Large intestine (tissue), 3 donors: Measurements from ENCODE around the gene DDI2. TPM values are rescaled to one million over a fixed set of nuclear protein-coding genes. Genes with fewer than 3 reads are reported as not detected.

Source experiments
- DNase-seq, 2 donors: peaks; one replicate each; pipeline versions ENCODE4 v3.0.0 to v3.0.0-alpha.2; 2013
- H3K27ac ChIP-seq: one replicate; pipeline ENCODE4 v1.5.1; 2013; ENCODE audit warnings: low read length
- H3K27me3 ChIP-seq: 2 replicates; pipeline ENCODE4 v1.6.1; 2013; ENCODE audit warnings: low read length; ENCODE audit not compliant: control insufficient read depth, insufficient read depth
- H3K36me3 ChIP-seq: 2 replicates; pipeline ENCODE4 v1.6.1; 2013; ENCODE audit warnings: low read length; ENCODE audit not compliant: control insufficient read depth, insufficient read depth
- H3K4me1 ChIP-seq: one replicate; pipeline ENCODE4 v1.6.1; 2013; ENCODE audit warnings: low read length; ENCODE audit not compliant: control insufficient read depth, insufficient read depth
- H3K4me3 ChIP-seq: one replicate; pipeline ENCODE4 v1.5.1; 2013; ENCODE audit warnings: low read length
- H3K9me3 ChIP-seq: one replicate; pipeline ENCODE4 v1.6.1; 2013; ENCODE audit warnings: mild to moderate bottlenecking, low read depth, low read length, moderate library complexity; ENCODE audit not compliant: control insufficient read depth
- WGBS: methylation state at CpG from one replicate; pipeline ENCODE4 v1.1.5; 2013; ENCODE audit warnings: low lambda C conversion rate; ENCODE audit not compliant: insufficient coverage; 5-methylcytosine and 5-hydroxymethylcytosine counted together
- polyA plus RNA-seq: library from polyadenylated mRNA; unstranded; fragments of 120-200 nt; gene quantifications from one replicate; pipeline ENCODE4 v1.2.1, GENCODE V29; 2013

The DDI2 gene
- polyA plus RNA-seq, 1 donor: 28.5 TPM

- Histone ChIP-seq H3K4me3 (peak overlapping the region; percentile 3), H3K36me3 (peaks cover 5% of the 10 kb centered on the region), H3K4me1 (peaks cover 14% of the 10 kb centered on the region)
Observed at GRCh38 chr1:15702722-15703550, 85.7 kb downstream of the DDI2 start.

GRCh38 chr1:15703562-15703961 lies 86.3 kb downstream of the DDI2 start:
- no peaks in the 10 kb centered on the region for H3K9me3 ChIP-seq
- DNase-seq: peak; percentile 73 to 84
- peaks cover 14% of the 10 kb centered on the region for H3K4me1 ChIP-seq
- H3K27ac ChIP-seq: peak overlapping the region; percentile 85
- WGBS: no CpG with 5 or more reads among the region's 9 CpGs
- H3K27me3 ChIP-seq: no peaks in the 10 kb centered on the region
- peaks cover 5% of the 10 kb centered on the region for H3K36me3 ChIP-seq
- H3K4me3 ChIP-seq: peak overlapping the region; percentile 3

More at GRCh38 chr1:15702722-15703550, 85.7 kb downstream of the DDI2 start:
- no CpG with 5 or more reads among the region's 19 CpGs for WGBS
- H3K27me3 ChIP-seq: no peaks in the 10 kb centered on the region
- DNase-seq: no peak
- no peaks in the 10 kb centered on the region for H3K9me3 ChIP-seq
- H3K27ac ChIP-seq: peak overlapping the region; percentile 85

GRCh38 chr1:15704526-15705183 lies 87.4 kb downstream of the DDI2 start:
- Histone ChIP-seq H3K4me3 (no peak overlapping the region), H3K36me3 (peaks cover 5% of the 10 kb centered on the region), H3K9me3 (no peaks in the 10 kb centered on the region), H3K27ac (no peak overlapping the region), H3K4me1 (peaks cover 14% of the 10 kb centered on the region), H3K27me3 (no peaks in the 10 kb centered on the region)
- WGBS: no CpG with 5 or more reads among the region's 17 CpGs
- no peak for DNase-seq

DNA sequence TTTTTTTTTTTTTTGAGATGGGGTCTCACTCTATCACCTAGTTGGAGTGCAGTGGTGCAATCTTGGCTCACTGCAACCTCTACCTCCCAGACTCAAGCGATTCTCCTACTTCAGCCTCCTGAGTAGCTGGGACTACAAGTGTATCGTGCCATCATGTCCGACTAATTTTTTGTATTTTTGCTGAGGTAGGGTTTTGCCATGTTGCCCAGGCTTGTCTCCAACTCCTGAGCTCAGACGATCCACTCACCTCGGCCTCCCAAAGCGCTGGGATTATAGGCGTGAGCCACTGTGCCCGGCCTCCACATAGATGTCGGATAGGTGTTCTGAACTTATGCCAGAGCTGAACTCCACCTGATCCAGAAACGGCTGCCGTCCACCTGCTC lies 87.9 kb downstream of the DDI2 start:
- Histone ChIP-seq H3K27ac (no peak overlapping the region), H3K9me3 (no peaks in the 10 kb centered on the region), H3K4me1 (peaks cover 14% of the 10 kb centered on the region), H3K36me3 (peaks cover 5% of the 10 kb centered on the region), H3K27me3 (no peaks in the 10 kb centered on the region), H3K4me3 (no peak overlapping the region)
- no CpG with 5 or more reads among the region's 11 CpGs for WGBS
- no peak for DNase-seq

GRCh38 chr1:15706751-15707150 lies 89.5 kb downstream of the DDI2 start:
- H3K4me1 ChIP-seq: peaks cover 14% of the 10 kb centered on the region
- no peak overlapping the region for H3K27ac ChIP-seq
- WGBS: 100% methylated on average over 1 of the region's 7 CpGs
- no peak for DNase-seq
- H3K4me3 ChIP-seq: no peak overlapping the region
- H3K27me3 ChIP-seq: no peaks in the 10 kb centered on the region
- H3K9me3 ChIP-seq: no peaks in the 10 kb centered on the region
- peaks cover 5% of the 10 kb centered on the region for H3K36me3 ChIP-seq

DNA sequence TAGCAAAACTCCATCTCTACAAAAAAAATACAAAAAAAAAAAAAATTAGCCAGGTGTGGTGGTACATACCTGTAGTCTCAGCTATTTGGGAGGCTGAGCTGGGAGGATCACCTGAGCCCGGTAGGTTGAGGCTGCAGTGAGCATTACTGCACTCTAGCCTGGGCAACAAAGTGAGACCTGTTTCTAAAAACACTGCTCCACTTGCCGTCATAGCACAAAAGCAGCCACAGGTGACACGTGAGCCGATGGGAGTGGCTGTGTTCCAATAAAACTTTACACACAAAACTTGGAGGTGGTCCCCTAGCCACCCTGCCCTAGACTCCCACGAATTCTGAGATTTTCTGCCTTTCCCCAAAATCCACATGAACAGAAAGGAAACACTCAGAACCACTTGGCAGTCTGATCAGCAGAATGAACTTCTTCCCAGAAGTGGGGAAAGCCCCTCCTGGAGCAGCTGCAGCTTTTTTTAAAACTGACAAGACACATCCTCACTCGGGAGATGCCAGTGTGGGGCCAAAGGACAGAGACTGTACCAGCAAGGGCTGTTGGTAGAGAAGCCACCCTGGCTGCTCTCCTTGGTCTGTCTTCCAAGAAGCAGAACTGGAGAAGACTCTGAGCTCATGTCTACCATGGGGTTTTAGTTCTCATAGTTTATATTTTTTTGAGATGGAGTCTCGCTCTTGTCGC lies 90.1 kb downstream of the DDI2 start:
- no peaks in the 10 kb centered on the region for H3K27me3 ChIP-seq
- H3K27ac ChIP-seq: no peak overlapping the region
- H3K9me3 ChIP-seq: no peaks in the 10 kb centered on the region
- H3K4me3 ChIP-seq: no peak overlapping the region
- peaks cover 14% of the 10 kb centered on the region for H3K4me1 ChIP-seq
- no peak for DNase-seq
- WGBS: 67% methylated on average over 1 of the region's 8 CpGs
- H3K36me3 ChIP-seq: peaks cover 5% of the 10 kb centered on the region

GRCh38 chr1:15708486-15709137 lies 91.4 kb downstream of the DDI2 start:
- no peak overlapping the region for H3K27ac ChIP-seq
- 100% methylated on average over 1 of the region's 15 CpGs for WGBS

GRCh38 chr1:15709226-15709625 lies 92.0 kb downstream of the DDI2 start:
- Histone ChIP-seq H3K4me1 (no peaks in the 10 kb centered on the region), H3K4me3 (no peak overlapping the region), H3K36me3 (peaks cover 5% of the 10 kb centered on the region), H3K9me3 (no peaks in the 10 kb centered on the region), H3K27ac (no peak overlapping the region), H3K27me3 (no peaks in the 10 kb centered on the region)
- no peak for DNase-seq
- no CpG with 5 or more reads among the region's 4 CpGs for WGBS

More at GRCh38 chr1:15708486-15709137, 91.4 kb downstream of the DDI2 start:
- no peaks in the 10 kb centered on the region for H3K27me3 ChIP-seq
- peaks cover 4% of the 10 kb centered on the region for H3K4me1 ChIP-seq
- H3K36me3 ChIP-seq: peaks cover 5% of the 10 kb centered on the region
- H3K9me3 ChIP-seq: no peaks in the 10 kb centered on the region
- no peak for DNase-seq
- no peak overlapping the region for H3K4me3 ChIP-seq

DNA sequence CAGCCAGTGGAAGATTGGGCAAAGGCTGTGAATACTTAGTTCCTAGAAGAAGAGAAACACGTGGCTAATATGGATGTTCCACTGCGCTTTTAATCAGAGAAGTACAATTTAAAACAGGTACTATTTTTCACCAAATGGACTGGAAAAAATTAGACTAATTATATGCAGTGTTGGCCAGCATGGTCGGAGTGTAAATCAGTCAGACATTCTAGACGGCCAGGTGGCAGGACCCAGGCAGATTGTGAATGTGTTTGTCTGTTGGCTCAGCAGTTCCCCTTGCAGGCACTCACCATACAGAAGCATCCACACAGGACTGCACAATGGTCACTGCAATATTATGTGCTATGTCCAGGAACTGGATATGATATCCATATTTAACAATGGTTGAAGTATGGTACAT lies 94.9 kb downstream of the DDI2 start:
- Histone ChIP-seq H3K36me3 (peaks cover 17% of the 10 kb centered on the region), H3K27me3 (no peaks in the 10 kb centered on the region), H3K4me3 (no peak overlapping the region), H3K4me1 (no peaks in the 10 kb centered on the region), H3K27ac (no peak overlapping the region), H3K9me3 (no peaks in the 10 kb centered on the region)
- no peak for DNase-seq
- no CpG with 5 or more reads among the region's 4 CpGs for WGBS
